GM19351 (cell line): ENCODE measurements around the gene C1QTNF12.

Experiments
- ATAC-seq: cut with Tn5 transposase; IDR thresholded peaks from one replicate; pipeline ENCODE4 v1.9.1; 2021; ENCODE audit warnings: mild to moderate bottlenecking, moderate library complexity; ENCODE audit not compliant: unreplicated experiment

The C1QTNF12 gene

DNA sequence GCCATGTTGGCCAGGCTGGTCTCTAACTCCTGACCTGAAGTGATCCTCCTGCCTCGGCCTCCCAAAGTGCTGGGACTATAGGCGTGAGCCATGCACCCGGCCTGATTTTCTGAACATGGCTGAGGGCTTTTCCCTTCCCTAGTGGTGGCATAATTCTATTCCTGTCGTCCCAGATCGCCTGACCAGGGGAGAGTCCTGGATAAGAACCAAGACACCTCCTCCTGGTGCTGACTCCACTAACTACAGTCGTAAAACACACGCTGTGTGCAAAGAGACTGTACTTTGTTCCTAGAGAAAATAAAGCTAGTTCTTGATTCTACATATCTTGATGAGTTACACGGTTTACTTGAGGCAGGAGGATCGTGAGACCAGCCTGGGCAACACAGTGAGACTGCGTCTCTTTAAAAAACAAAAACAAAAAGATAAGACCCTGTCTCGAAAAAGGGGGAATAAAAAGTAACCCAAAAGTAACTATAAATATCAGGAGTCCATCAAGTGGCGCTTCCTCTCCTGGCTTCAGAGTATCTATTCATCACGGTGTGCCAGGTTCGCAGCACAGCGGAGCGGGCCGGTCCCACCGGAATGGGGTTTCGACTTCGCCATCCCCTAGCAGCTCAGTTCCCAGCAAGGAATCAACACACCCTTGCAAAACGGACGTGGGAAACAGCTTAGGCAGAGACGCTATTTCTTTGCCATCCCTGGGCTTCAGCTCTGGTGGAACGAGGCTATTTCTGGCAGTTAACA is 15.7 kb downstream of the C1QTNF12 start:
- no peak for ATAC-seq

DNA sequence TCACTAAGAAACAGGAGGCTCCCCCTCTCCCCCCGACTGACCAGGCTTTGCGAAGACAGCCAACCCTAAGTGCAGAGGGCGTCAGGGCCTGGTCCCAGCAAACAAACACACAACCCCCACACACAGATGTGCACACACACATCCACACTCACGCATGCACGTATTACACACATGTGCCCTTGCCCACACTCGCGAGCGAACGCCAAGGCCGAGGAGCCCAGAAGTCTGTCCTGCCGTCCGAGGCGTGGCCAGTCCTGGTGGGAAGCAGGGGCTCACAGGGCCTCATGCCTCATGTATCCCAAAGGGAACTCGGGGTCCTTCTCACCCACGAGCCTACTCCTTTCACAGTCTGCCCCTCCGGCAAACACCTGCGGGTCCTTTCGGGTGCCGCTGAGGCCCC is 16.8 kb downstream of the C1QTNF12 start:
- no peak for ATAC-seq

- ATAC-seq: no peak
Measured at GRCh38 chr1:1228596-1229321, 17.8 kb downstream of the C1QTNF12 start.

DNA sequence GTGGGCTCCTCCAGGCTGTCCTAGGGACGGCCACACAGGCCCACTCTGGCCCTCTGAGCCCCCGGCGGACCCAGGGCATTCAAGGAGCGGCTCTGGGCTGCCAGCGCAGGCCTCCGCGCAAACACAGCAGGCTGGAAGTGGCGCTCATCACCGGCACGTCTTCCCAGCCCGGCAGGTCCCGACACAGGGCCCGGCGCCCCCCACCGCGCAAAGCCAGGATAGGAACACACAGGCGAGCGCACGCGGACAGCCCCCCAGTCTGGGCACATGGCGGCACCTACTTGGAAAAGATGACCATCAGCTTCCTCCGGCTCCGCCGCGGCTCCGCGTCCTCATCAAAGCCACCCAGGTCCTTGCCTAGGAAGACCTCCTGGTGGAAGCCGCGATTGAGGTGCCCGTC is 18.3 kb downstream of the C1QTNF12 start:
- ATAC-seq: no peak

GRCh38 chr1:1227386-1227785 is 19.1 kb downstream of the C1QTNF12 start:
- ATAC-seq: no peak

DNA sequence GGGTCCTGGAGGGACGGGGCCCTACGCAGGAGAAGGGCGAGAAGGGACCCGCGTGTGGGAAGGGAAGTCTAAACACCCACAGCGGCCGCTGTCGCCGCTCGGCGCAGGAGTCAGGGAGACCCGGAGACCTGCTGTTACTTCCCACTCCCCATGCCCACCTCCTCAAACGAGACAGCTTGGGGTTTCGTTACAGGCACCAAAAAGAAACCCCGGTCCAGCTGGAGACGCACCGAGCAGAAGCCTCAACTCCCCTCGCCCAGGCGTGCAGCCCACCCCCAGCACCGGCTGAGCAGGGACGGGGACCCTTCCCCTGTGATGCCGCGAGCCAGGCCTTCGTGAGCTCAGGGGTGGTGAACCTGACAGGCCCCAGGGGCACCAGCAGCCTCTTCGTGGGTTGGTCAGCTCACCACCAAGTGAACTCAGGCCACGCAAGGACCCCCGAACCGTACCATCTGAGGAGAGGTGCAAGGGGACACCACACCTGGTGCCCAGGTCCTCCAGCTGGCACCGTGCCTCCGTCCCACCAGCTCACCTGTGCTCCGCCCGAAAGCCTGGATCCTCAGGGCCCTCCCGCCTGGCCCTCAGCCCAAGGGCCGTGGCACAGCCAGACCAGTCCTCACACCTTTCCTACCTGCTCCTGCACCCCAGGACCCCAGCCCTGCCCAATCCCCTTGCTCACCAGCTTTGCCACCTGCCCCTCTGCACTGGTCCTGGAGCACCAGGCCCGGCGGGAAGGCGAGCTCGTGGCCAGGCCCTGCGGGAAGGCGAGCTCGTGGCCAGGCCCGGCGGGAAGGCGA is 19.8 kb downstream of the C1QTNF12 start:
- ATAC-seq: no peak

DNA sequence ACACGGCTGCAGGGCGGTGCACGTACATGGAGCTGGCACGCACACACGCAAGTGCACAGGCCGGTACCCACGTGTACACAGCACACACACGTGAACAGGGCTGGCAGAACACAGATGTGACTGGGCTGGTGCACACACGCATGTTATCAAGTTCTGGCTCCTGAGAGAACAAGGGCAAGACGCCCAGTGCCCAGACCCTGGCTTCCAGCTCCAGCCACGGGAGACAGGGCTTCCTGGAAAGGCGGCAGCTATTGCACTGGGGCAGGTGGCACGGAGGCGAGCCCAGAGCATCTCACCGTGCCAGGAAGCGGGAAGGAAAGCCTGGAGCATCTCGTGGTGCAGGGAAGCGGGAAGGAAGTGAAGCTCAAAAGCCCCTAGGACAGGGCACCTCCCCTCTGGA is 20.6 kb downstream of the C1QTNF12 start:
- no peak for ATAC-seq

GRCh38 chr1:1225238-1225845 is 21.2 kb downstream of the C1QTNF12 start:
- no peak for ATAC-seq

DNA sequence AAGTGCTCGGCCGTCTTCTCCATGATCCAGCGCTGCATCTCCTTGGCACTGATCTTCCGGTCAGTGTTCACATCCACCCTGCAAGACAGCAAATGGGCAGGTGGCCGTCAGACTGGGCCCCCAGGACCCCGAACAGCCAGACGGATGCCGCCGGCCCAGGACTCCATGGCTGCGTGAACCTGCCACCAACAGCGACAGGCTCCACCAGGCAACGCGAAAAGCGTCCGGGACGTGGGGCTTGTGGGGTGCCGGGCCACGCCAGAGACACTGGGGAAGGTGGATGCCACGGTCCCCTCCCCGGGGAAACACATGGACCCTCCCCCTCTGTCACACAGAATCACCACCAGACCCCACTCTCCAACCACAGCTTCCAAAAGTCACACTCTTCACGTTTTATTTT is 22.6 kb downstream of the C1QTNF12 start:
- no peak for ATAC-seq

- no peak for ATAC-seq
Measured at GRCh38 chr1:1223321-1223720, 23.2 kb downstream of the C1QTNF12 start.

DNA sequence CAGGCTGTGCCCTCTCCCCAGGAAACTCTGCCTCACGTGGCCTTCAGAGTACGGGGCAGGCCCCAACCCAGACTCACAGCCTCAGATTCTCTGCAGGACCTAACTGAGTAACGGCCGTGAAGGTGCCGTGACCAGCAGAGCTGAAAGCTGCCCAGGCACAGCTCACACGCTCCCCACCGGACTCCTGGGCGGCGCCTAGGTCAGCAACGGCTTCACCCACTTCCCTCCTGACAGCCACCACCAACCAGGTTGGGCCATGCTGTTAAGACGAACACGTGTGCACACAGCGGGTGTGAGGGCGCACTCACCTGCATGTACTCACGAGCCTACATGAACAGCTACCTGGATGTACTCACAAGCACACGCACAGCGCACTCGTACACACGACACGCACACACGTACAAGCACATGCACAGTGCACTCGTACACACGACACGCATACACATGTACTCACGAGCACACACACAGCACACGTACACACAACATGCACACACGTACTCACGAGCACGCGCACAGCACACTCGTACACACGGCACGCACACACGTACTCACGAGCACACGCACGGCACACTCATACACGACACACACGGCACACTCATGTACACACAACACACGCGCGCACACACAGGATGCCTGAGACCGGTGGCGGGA is 23.8 kb downstream of the C1QTNF12 start:
- ATAC-seq: no peak

- no peak for ATAC-seq
Measured at GRCh38 chr1:1221887-1222574, 24.5 kb downstream of the C1QTNF12 start.

DNA sequence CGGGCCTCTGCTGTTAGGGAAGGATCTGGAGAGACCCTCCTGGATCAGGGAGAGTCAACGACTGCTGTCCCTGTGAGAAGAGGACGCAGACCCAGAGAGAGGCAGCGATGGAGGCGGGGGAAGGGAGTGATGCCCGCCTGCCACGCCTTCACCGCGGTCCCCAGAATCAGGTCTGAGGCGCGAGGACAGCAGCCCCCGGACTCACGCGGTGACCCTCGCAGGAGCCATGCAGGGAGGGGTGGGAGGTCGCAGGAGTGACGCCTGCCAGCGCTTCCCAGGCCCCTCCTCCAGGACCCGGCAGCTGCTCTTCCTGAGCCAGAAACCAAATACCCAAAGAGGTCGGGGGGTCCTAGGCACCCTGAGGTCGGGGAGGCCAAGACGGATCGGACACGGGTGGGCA is 26.3 kb downstream of the C1QTNF12 start:
- no peak for ATAC-seq

- ATAC-seq: no peak
Measured at GRCh38 chr1:1219341-1219740, 27.2 kb downstream of the C1QTNF12 start.

GRCh38 chr1:1218524-1219200 is 27.9 kb downstream of the C1QTNF12 start:
- no peak for ATAC-seq

- no peak for ATAC-seq
Measured at GRCh38 chr1:1217621-1218523, 28.6 kb downstream of the C1QTNF12 start.

DNA sequence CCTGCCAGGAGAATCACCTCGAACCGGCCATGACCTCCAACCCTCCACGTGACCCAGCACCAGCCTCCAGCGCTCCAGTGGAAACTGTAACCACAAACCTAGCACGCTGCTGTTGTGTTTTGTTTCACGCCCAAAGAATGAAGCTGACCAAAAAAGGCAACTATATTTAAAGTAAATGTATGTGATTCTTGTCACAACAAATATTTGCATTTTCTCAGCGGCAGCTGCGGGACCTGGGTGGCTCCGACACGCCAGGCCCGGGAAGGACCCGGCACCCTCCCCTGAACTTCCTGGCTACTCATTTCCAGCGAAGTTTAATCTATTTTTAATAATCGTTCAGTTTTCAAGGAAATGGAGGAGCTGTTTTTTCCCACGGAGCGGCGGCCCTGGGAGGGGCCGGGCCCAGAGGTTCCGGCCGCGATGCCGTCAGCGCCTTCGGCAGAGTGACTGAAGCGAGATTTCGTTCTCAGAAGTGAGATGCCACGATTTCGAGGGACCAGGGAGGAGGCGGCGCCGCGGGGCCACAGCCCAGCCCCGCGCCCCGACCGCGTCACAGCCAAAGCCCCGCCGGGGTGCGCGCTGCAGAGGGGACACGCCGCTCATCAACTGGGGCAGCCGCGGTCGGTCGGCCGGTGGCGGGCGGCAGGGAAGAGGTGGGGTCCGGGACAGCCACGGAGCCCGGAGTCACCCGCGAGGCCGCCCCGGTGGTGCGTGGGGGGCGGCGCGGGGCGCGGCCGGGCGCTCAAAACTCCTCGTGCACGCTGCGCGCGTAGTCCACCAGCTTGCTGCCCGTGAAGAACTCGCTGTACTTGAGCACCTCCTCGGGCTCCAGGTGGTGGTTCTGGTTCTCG is 29.5 kb downstream of the C1QTNF12 start:
- no peak for ATAC-seq
